Ureter (tissue), 1 donor: Measurements from ENCODE around the gene STON2. TPM values are rescaled to one million over a fixed set of nuclear protein-coding genes. Genes with fewer than 3 reads are reported as not detected.
A peak's percentile ranks its signal among the peaks of the same experiment; 100 is the strongest.

Experiments
- DNase-seq: peaks from one replicate; pipeline ENCODE4 v3.0.0-alpha.2; 2020; ENCODE audit warnings: low spot score
- total RNA-seq: library from RNA; stranded (reverse); gene quantifications from one replicate; pipeline ENCODE4 v1.2.4, GENCODE V29; 2023
- donor health status: DM: yes; HTN: yes; CAD: no.

STON2 gene
- total RNA-seq, 1 donor from 2014 or later: 61.4 TPM

- no peak for DNase-seq
Measured at GRCh38 chr14:81221579-81222102, 178.5 kb downstream of the STON2 start.

- peak; percentile 97 for DNase-seq
Measured at GRCh38 chr14:81220830-81221578, 179.1 kb downstream of the STON2 start, which contains the start of gene GTF2A1. Gene GTF2A1, minus strand, starts transcription at chr14:81220959. Its CDS starts 441 bp downstream, at chr14:81220518.

DNA sequence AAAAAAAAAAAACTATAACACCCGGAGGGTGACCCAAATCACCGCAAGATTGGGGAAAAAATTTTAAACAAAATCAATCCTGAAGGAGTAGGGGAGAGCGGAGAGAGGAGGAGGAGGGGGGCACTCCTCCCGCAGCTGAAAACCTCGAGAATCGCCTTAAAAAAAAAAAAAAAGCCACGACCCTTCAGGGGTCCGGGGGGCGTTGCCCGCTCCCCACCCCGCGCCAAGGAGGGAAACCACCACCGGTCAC, 179.6 kb downstream of the STON2 start:
- no peak for DNase-seq

- DNase-seq: peak; percentile 52
Measured at GRCh38 chr14:81219759-81220579, 180.2 kb downstream of the STON2 start.

DNA sequence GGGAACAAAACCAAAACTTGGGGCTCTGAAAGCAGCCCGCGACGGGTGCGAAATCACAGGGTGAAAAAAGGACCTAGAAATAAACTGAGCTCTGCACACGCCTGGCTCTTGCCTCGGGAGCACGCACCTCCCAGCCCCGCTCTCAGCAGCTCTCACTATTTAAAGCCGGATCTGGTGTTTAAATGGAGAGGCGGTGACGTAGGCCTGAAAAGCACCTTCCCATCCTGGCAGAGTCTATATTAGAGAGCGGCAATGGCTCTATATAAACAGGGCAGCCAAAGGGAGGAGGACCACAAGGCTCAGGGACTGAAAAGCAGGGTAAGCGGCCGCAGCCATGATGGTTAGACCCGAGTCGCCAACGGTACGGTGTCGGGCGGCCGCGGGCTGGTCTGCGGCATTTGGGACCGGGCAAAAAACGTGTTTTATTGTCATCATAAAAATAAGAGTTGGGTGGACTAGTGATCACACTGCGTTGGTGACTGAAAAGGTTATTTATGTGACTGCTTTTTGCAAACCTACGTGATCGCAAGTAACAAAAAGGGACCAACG, 180.8 kb downstream of the STON2 start:
- DNase-seq: peak; percentile 95

- no peak for DNase-seq
Measured at GRCh38 chr14:81211844-81212243, 188.3 kb downstream of the STON2 start.

Other genes starting within 250 kb of the STON2 start
- 33.9 TPM for gene GTF2A1, start 179.4 kb downstream of the STON2 start, total RNA-seq
- gene SEL1L, start 133.5 kb upstream of the STON2 start, total RNA-seq: 87.8 TPM